Measurements from ENCODE around the gene CTBP2.
"Not testable (repeated sequence)": the region's sequence is repeated elsewhere in the genome, so short reads cannot be mapped to it uniquely, and the experiment has no call there.

Gene CTBP2

DNA sequence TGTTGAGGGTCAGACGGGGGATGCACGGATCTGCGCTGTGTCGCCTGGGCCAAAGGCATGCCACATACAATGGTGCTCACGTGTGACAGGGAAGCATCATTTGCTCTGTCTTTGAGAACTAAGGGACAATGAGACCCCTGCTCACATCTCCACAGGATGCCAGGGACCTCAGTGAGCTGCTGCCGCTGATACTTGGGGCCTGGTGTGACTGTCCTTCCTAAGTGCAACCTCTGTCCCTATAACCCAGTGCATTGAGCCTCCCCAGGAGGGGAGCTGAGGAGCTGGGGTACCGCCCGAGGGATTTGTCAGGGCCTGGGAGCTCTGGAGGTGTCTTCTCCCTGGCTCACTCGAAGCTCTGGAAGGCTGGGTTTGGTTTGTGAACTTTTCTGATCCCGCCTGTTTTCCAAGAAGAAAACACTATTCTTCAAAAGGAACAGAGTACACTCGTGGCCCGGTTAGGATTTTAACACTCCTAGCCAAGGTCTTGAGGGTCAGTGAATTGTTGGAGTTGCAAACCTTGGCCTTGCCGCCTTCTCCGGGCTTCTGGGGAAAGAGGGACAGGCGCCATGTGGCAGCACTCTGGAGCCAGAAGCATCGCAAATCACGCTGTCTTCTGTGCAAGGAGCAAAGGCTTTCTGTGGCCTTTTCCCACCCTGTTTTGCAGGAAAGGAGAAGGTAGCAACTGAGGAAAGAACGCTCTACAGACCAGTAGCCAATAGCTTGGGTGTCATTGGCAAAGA lies 26.2 kb upstream of the CTBP2 start:
- no peak for DNase-seq (ENCODE audit: low read depth in 2 of 2)

- DNase-seq (ENCODE audit: low read depth in 2 of 2) = not testable (repeated sequence)
Measured at GRCh38 chr10:125179107-125179506, 18.7 kb upstream of the CTBP2 start.

- DNase-seq (ENCODE audit: low read depth in 2 of 2) = no peak
Measured at GRCh38 chr10:125177641-125178640, 17.6 kb upstream of the CTBP2 start.

- DNase-seq (ENCODE audit: low read depth in 2 of 2) = no peak
Measured at GRCh38 chr10:125175807-125176206, 15.4 kb upstream of the CTBP2 start.

DNA sequence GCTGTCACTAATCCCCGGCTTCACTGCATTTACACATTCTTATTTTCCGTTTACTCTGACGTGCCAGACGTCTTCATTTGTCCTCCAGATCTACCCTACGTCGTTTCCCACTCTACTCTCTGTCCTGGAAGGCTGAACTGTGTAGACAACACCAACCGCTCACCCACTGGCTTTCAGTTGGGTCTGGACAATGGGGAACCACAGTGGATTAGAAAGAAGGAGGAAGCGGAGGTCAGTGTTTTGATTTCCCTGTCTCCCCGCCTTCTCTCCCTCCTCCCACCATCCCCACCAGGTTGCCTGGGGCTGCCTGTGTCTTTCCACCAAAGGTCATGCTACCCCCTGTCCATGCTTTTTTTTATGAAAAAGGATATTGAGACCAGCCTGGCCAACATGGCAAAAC lies 14.0 kb upstream of the CTBP2 start:
- DNase-seq (ENCODE audit: low read depth in 2 of 2) = no peak

- no peak for DNase-seq (ENCODE audit: low read depth in 2 of 2)
Measured at GRCh38 chr10:125172694-125173093, 12.3 kb upstream of the CTBP2 start.

- DNase-seq (ENCODE audit: low read depth in 2 of 2) = no peak
Measured at GRCh38 chr10:125171402-125172306, 11.3 kb upstream of the CTBP2 start.

DNA sequence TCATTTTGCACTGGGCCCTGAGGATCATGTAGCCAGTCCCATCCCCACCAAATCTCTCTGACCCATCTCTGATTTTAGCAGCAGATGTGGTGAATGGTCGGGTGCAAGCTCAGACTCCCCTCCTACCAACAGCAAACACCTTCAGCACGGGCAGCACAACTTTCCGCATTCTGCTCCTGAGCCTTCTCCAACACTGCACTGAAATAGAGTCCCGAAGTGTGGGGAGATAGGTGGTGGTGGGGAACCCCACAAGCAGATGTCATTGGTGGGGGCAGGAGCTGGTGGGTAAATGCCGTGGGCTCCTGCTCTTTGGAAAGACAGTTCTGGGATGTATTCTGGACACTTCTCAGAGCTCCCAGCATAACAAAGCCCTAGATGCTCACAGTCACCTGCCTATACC lies 9.6 kb upstream of the CTBP2 start:
- no peak for DNase-seq (ENCODE audit: low read depth in 2 of 2)

GRCh38 chr10:125169279-125169678 lies 8.9 kb upstream of the CTBP2 start:
- DNase-seq (ENCODE audit: low read depth in 2 of 2) = no peak

GRCh38 chr10:125166658-125167057 lies 6.3 kb upstream of the CTBP2 start:
- no peak for DNase-seq (ENCODE audit: low read depth in 2 of 2)

DNA sequence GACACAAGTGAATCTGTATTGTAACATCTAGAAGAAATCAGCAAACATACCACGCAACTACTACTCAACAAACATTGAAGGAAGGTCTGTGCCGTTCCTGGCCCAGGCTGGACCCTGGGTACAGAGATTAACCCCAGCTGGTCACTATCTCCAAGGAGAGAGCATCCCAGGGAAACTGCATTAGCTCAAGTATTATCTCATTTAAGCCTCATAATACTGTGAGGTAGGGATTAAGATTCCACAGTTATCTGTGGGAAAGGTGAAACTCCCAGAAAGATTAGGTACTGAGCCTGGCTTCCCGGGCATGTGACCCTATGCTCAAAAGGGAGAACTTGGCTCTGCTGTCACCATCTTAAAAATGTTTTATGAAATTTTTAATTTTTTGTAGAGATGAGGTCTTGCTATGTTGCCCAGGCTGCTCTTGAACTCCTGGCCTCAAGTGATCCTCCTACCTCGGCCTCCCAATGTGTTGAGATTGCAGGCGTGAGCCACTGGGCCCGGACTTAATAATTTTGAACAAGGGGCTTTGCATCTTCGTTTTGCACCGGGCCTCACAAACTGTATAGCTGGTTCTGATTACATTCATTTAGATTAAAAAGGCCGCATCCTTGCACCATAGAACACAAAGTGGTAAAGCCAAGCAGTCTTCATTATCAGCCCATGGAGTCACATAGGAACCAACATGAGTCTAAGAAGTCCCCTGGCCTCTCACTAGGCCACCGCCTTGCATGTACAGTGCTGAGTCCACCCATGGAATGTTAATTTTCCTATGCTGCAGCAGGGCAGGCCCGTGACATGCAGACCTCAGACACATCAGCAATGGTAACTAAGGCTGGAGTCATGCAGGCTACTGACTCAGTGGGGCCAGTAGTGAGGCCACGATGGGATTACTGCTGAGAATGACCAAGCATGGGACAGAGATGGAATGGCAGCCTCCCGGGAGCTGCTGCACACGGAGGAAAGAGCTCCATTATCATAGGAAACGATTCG lies 5.5 kb upstream of the CTBP2 start:
- DNase-seq (ENCODE audit: low read depth in 2 of 2) = no peak

DNA sequence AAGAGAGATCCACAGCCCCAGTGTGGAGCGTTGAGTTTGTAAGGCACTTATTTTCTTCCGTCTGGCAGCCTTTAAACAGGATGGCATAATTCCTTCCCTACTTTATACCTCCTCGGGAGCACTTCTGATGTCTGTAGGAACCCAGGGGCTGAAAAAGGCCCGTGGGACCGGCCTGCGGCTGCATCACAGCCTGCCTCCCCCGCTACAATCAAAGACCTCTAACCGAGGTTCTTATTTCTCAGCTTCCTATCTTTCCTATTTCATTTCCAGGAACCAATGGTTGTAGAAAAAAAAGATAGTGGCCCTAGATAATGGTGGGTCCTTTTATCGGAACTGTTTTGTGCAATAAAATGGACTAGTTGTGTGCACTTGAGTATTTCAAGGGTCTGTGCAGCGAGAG lies 4.1 kb upstream of the CTBP2 start:
- no peak for DNase-seq (ENCODE audit: low read depth in 2 of 2)

- DNase-seq (ENCODE audit: low read depth in 2 of 2) = no peak
Measured at GRCh38 chr10:125163803-125164202, 3.4 kb upstream of the CTBP2 start.

- DNase-seq (ENCODE audit: low read depth in 2 of 2) = not testable (repeated sequence)
Measured at GRCh38 chr10:125163312-125163711, 2.9 kb upstream of the CTBP2 start.

DNA sequence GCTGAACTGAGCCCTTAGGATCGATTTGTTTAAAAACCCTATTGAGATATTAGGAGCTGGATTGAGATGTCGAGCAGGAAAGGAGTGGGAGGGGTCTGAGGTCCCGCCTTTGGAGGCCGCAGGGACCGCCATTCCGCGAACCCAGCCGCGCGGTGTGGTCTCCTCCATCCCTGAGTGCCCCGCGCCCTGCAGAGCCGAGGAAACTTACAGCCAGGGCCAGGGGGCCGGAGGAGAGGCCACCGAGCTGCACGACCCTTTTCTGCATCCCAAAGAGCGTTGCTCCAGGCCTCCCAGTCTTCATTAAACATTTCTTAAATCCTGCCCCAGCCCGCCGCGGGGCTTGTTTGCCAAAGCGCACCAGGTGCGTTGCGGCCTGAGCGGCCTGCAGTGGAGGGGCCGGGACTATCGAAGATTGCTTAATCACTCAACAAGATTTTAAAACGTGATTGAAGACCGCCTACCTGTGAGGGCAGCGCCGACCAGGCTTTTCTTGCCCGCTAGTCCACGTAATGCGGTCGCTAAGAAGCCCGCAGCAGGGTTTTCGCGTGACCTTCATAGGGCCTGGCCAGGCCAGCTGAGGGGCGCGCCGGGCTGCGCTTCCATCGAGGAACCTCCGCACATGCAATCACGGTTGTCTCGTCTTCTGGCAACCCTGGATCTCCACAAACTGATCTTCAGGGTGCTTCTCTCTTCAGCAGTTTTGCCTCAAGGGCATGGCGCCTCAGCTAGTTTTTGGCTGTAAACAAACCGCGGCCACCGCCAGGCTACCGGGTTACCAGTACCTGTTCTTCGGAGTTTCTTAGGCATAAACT lies 2.0 kb upstream of the CTBP2 start:
- DNase-seq (ENCODE audit: low read depth in 2 of 2) = no peak

GRCh38 chr10:125161707-125162119 lies 1.4 kb upstream of the CTBP2 start:
- no peak for DNase-seq (ENCODE audit: low read depth in 2 of 2)

DNA sequence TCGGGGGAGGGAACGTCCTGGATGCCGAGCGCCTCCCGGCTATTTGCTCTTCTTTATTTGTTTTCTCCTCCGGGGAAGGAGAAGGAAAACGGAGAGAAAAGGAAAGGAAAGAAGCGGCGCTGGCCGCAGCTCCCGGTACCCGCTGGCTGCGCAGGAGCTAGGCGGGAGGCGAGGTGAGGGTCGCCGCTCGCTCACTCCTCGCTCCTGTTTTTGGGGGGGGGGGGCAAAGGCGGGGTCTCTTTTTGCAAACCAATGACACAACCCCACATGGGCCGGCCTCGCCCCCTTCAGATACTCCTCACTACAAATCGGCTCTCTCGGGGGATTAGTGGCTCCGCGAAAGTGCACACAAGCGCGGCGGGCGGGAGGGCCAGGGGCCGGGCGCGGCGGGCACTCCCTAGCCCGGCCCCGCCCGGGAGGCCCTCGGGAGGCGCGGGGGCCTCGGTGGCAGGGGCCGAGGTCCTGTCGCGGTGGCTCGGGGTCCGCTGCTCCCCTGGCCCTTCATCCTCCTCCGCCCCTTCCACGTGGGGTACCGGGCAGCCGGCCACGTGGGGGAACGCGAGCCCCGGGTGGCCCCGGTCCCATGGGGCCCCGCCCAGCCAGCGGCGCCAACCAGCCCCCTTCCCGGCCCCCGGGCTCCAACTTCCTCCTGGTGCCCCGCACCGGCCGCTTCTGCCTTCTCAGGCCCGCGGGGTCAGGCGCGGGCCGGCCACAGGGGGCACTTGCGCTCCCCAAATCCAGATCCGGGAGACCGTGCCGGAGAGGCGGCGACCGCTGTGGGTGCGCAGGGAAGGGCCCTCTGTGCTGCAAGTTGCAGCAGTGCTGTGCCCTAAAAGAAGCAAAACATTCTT lies 718 bp upstream of the CTBP2 start:
- peak; percentile 74 to 78 for DNase-seq (ENCODE audit: low read depth in 2 of 2)

DNA sequence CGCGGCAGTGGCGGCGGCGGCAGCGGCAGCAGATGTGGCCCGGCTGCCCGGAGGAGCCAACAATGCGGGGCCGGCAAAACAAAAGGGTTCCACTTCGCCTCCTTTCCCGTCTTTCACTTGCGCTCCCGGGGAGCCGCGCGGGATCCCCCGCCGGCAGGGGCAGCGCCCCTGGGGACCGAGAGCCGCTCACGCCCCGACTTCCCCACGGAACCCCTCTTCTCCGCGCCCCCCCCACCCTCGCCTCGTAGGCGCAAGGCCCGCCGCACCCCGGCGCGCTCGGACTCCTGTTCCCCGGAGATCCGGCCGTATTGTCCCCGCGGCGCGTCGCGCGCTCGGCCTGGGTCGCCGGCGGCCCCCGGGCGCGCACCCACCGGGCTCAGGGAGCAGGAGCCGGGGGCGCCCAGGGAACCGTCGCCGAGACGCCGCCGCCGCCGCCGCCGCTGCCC lies 854 bp downstream of the CTBP2 start:
- DNase-seq (ENCODE audit: low read depth in 2 of 2) = no peak

Measured in fibroblast of skin of left quadriceps (primary cell).